DMS 273 treated with DMSO at 0.1 percent for 48 hours (cell line): ENCODE results near the gene NPEPL1.

Experiments used
- DNase-seq: peaks from one replicate; lab custom pipeline; 2025; lab: John Stamatoyannopoulos, UW

NPEPL1 gene

GRCh38 chr20:58762120-58762519, 69.5 kb downstream of the NPEPL1 start:
- DNase-seq = no peak

GRCh38 chr20:58763076-58763475, 70.5 kb downstream of the NPEPL1 start:
- DNase-seq = no peak
